ENCODE measurements around the gene SETSIP. TPM values are rescaled to one million over a fixed set of nuclear protein-coding genes. Genes with fewer than 3 reads are reported as not detected.

Gene SETSIP
- total and polyA plus RNA-seq, 2 of the 8 experiments (the other 6 are each of a cell fraction or from before 2014, with no cell fraction given): 0.14 TPM; not detected in 1

DNA sequence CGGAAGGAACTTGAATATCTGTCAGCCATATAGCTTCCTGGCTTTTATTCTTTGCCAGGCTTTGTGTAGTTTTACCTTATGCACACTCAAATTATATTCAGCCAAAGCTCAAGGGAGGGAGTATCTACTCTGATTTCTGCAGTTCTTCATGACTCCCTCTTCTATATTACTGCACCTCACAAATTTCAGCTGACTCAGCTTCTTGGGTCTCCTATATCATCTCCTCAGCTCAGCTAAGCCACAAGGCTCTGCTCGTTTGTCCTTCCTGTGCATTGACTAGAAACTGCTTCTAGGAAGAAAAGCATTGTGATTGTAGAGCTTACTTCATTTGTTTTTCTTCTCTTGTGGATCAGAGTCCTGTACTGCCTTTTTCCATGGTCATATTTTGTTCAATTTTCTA is 42.3 kb upstream of the SETSIP start:
- Histone ChIP-seq H3K56ac (replicated peaks; ENCODE audit: insufficient read length, low read depth, low read length) (no peak overlapping the region), H3K27ac (ENCODE audit: low read depth, low read length) (no peak overlapping the region), H2BK15ac (ENCODE audit: low read length) (no peak overlapping the region), H3K4ac (replicated peaks; ENCODE audit: insufficient read length, low read depth, low read length) (no peak overlapping the region), H3K23me2 (ENCODE audit: low read depth, low read length) (no peaks in the 10 kb centered on the region), H4K91ac (replicated peaks; ENCODE audit: insufficient read length, low read length) (no peak overlapping the region), H3K4me2 (ENCODE audit: insufficient read depth in 1 of 2, low read depth in 2 of 2, low read length in 2 of 2) (no peak overlapping the region), H2BK12ac (ENCODE audit: low read depth, low read length) (no peak overlapping the region), H3K18ac (ENCODE audit: extremely low read depth, low read length) (no peak overlapping the region), H3K9me3 (ENCODE audit: insufficient read depth in 2 of 2, low read depth in 1 of 2, low read length in 1 of 2) (no peaks in the 10 kb centered on the region), H3K79me1 (ENCODE audit: low read depth, low read length) (no peaks in the 10 kb centered on the region), H2BK20ac (ENCODE audit: low read length) (no peak overlapping the region), H3K79me2 (ENCODE audit: control insufficient read depth in 1 of 2, insufficient read depth in 2 of 2, low read length in 2 of 2) (no peaks in the 10 kb centered on the region), H3K9ac (replicated peaks in 1 of 4; ENCODE audit: extremely low read depth in 1 of 4, low read depth in 3 of 4, low read length in 3 of 4) (no peak overlapping the region), H3K27me3 (replicated peaks in 1 of 4; ENCODE audit: control insufficient read depth in 3 of 4, extremely low read depth in 1 of 4, insufficient read depth in 3 of 4, low read length in 3 of 4) (no peaks in the 10 kb centered on the region), H3K4me3 (ENCODE audit: extremely low read depth in 1 of 4, insufficient read depth in 2 of 4, low read depth in 3 of 4, low read length in 4 of 4) (no peak overlapping the region), H2AFZ (ENCODE audit: low read length) (no peak overlapping the region), H4K5ac (ENCODE audit: insufficient read length, low read depth, low read length) (no peak overlapping the region), H2BK5ac (ENCODE audit: low read depth, low read length) (no peak overlapping the region), H4K20me1 (replicated peaks in 1 of 2; ENCODE audit: control insufficient read depth in 1 of 2, insufficient read depth in 2 of 2, low read length in 2 of 2) (no peaks in the 10 kb centered on the region), H2AK5ac (ENCODE audit: low read depth, low read length) (no peak overlapping the region), H4K8ac (ENCODE audit: extremely low read depth, insufficient read depth, low read length) (no peak overlapping the region), H3K4me1 (replicated peaks in 1 of 4; ENCODE audit: control insufficient read depth in 3 of 4, insufficient read depth in 4 of 4, low read length in 3 of 4) (no peaks in the 10 kb centered on the region), H3K14ac (ENCODE audit: insufficient read length) (no peak overlapping the region), H3K23ac (ENCODE audit: insufficient read length) (no peak overlapping the region), H3K36me3 (ENCODE audit: control insufficient read depth in 2 of 4, insufficient read depth in 4 of 4, low read length in 3 of 4) (no peaks in the 10 kb centered on the region), H2BK120ac (replicated peaks; ENCODE audit: low read depth, low read length) (no peak overlapping the region)
- FAIRE-seq (no peak), DNase-seq (ENCODE audit: low read depth in 1 of 2, low spot score in 2 of 2) (no peak)
- 85% methylated on average over 2 of the region's 2 CpGs; no CpG with 5 or more reads in 1 of the 2 experiments for WGBS, 2 experiments (ENCODE audit: extremely low coverage in 1 of 2, insufficient coverage in 1 of 2, insufficient read length in 1 of 2, insufficient replicate concordance in 2 of 2, low coverage in 1 of 2, low lambda C conversion rate in 2 of 2, missing lambda C conversion rate in 1 of 2)
- ChIA-PET CTCF (ENCODE audit: partially characterized antibody) (interaction anchor here (1.4 kb wide), 1 partner anchor 604 kb away, joined by 3 read pairs; no protein-coding TSS in a partner anchor), POLR2A (ENCODE audit: partially characterized antibody) (interaction anchor here (0.6 kb wide), 1 partner anchor 643 kb away, joined by 3 read pairs; no protein-coding TSS in a partner anchor)
- peak; percentile 78 for TF ChIP-seq MAFK (IDR thresholded peaks at IDR 0.05; ENCODE audit: low read depth, low read length)
- TF ChIP-seq HDAC6 (IDR thresholded peaks at IDR 0.05; ENCODE audit: low read depth, low read length): no peak

Measured in H1 (cell line).